Uterus (tissue), 4 donors: ENCODE data around the gene PLA2G6. TPM values are rescaled to one million over a fixed set of nuclear protein-coding genes. Genes with fewer than 3 reads are reported as not detected.

Experiments used
- DNase-seq, 2 donors: peaks; one replicate each; pipeline ENCODE4 v3.0.0-alpha.2; 2019 to 2020
- H3K27ac ChIP-seq, 2 donors: fragments of 200-600 bp; sonication (generic); 1 replicate in 1 of 2; 2 replicates in 1 of 2; pipeline ENCODE4 v1.5.1; 2016 to 2018
- H3K27me3 ChIP-seq, 2 donors: fragments of 200-600 bp; sonication (generic); one replicate each; pipeline ENCODE4 v1.5.1; 2018 to 2019; ENCODE audit warnings: control low read depth in 1 of 2
- H3K36me3 ChIP-seq, 2 donors: fragments of 200-600 bp; sonication (generic); one replicate each; pipeline ENCODE4 v1.5.1; 2019; ENCODE audit warnings: control low read depth in 1 of 2
- H3K4me1 ChIP-seq, 2 donors: fragments of 200-600 bp; sonication (generic); one replicate each; pipeline ENCODE4 v1.5.1; 2018 to 2019; ENCODE audit warnings: control low read depth in 1 of 2
- H3K4me3 ChIP-seq, 2 donors: fragments of 200-600 bp; sonication (generic); 1 replicate in 1 of 2; 2 replicates in 1 of 2; pipeline ENCODE4 v1.5.1; 2018 to 2019; ENCODE audit warnings: mild to moderate bottlenecking in 1 of 2
- H3K9me3 ChIP-seq, 2 donors: fragments of 200-600 bp; sonication (generic); one replicate each; pipeline ENCODE4 v1.5.1; 2019; ENCODE audit warnings: control low read depth in 1 of 2
- CTCF ChIP-seq, 4 experiments: fragments of 200-600 bp in 2 of 4; fragments of 450-650 bp in 2 of 4; sonication (generic) in 2 of 4; IDR thresholded peaks; one replicate each; pipeline ENCODE4 v1.5.1; 2016 to 2019; ENCODE audit warnings: antibody characterized with exemption in 4 of 4, mild to moderate bottlenecking in 2 of 4, moderate library complexity in 1 of 4
- POLR2A ChIP-seq, 2 donors: fragments of 450-650 bp; IDR thresholded peaks; one replicate each; pipeline ENCODE4 v1.6.1; 2016; ENCODE audit warnings: antibody characterized with exemption in 2 of 2, mild to moderate bottlenecking in 1 of 2, moderate library complexity in 1 of 2
- intact Hi-C: fragments of 100-400 bp; cut with DNase I; formaldehyde crosslinking; loops from one replicate; pipeline ENCODE4 v1.15.1; 2023; ENCODE audit warnings: low total_unique reads
- total RNA-seq, 4 donors: library from RNA; depleted of rRNA in 3 of 4; stranded (reverse); fragments of >200 nt in 3 of 4; gene quantifications; one replicate each; pipeline versions ENCODE4 v1.1.0 to v1.2.4, GENCODE V29; 2014 to 2023
- donor health status: DM: yes; HTN: yes; CAD: no.

Gene PLA2G6
- total RNA-seq, 4 donors from 2014 or later: 8.7 to 50.9 (median 34.5) TPM

DNA sequence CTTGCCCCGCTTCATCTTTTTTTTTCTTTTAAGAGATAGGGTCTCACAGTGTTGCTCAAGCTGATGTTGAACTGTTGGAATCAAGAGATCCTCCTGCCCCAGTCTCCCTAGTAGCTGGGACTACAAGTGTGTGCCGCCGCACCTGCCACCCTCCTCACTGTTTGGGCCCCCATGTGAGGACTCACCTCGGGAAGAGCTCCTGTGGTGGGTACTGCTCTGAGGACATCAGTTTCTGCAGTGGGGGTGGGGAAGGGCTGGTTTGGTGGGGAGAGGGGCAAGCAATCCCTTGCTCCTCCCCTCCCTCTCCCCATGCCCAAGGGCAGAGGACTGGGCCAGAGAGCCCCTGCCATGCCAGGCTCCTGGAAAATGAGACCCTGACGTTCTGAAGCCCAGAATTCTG is 96.1 kb downstream of the PLA2G6 start:
- intact Hi-C loops: no loop called here
- no peak overlapping the region for H3K27ac ChIP-seq
- no peak for DNase-seq

DNA sequence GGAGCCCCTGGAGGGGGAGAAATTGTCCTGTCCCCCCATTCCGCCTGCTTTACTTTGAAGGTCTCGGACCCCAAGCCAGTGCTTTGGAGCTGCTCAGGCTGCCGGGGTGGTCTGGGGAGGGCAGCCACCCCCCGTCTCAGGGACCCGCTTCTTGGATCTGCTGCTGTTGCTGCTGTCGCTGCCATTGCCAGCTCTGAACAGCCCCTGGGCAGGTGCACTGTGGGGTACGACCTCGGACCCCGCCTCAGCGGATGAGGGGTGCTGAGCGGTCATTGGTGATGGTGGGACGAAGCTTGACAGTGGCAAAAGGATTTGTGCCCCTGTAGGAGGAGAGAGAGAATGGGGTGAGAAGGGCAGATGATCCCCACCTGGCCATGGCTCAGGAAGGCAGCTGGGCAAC is 96.6 kb downstream of the PLA2G6 start:
- no peak for DNase-seq
- Histone ChIP-seq H3K27ac (no peak overlapping the region), H3K4me3 (no peak overlapping the region), H3K27me3 (peaks cover 11 to 19% of the 10 kb centered on the region in 2 donors), H3K36me3 (no peaks in the 10 kb centered on the region), H3K9me3 (no peaks in the 10 kb centered on the region), H3K4me1 (peaks cover 0 to 25% of the 10 kb centered on the region in 2 donors)
- intact Hi-C loops: no loop called here
- TF ChIP-seq CTCF (IDR thresholded peaks at IDR 0.05) (no peak), POLR2A (IDR thresholded peaks at IDR 0.05) (no peak)

More for the DNA sequence above, 96.1 kb downstream of the PLA2G6 start:
- Histone ChIP-seq H3K9me3 (no peaks in the 10 kb centered on the region), H3K4me3 (no peak overlapping the region), H3K4me1 (peaks cover 0 to 25% of the 10 kb centered on the region in 2 donors), H3K36me3 (no peaks in the 10 kb centered on the region), H3K27me3 (peaks cover 11 to 19% of the 10 kb centered on the region in 2 donors)
- TF ChIP-seq POLR2A (IDR thresholded peaks at IDR 0.05): no peak

GRCh38 chr22:38083931-38084631 is 97.5 kb downstream of the PLA2G6 start, which contains the start of gene SLC16A8:
SLC16A8 (minus strand) TSS chr22:38084184; CDS start chr22:38082873, 1,311 bp downstream.
- Histone ChIP-seq H3K36me3 (no peaks in the 10 kb centered on the region), H3K27ac (no peak within 1 kb of the TSS), H3K4me3 (no peak within 1 kb of the TSS), H3K27me3 (peaks cover 11 to 18% of the 10 kb centered on the region in 2 donors), H3K4me1 (peaks cover 0 to 20% of the 10 kb centered on the region in 2 donors), H3K9me3 (no peaks in the 10 kb centered on the region)
- no peak for DNase-seq
- intact Hi-C loops: no loop called here
- TF ChIP-seq POLR2A (IDR thresholded peaks at IDR 0.05): no peak
- TF ChIP-seq CTCF (IDR thresholded peaks at IDR 0.05): no peak

DNA sequence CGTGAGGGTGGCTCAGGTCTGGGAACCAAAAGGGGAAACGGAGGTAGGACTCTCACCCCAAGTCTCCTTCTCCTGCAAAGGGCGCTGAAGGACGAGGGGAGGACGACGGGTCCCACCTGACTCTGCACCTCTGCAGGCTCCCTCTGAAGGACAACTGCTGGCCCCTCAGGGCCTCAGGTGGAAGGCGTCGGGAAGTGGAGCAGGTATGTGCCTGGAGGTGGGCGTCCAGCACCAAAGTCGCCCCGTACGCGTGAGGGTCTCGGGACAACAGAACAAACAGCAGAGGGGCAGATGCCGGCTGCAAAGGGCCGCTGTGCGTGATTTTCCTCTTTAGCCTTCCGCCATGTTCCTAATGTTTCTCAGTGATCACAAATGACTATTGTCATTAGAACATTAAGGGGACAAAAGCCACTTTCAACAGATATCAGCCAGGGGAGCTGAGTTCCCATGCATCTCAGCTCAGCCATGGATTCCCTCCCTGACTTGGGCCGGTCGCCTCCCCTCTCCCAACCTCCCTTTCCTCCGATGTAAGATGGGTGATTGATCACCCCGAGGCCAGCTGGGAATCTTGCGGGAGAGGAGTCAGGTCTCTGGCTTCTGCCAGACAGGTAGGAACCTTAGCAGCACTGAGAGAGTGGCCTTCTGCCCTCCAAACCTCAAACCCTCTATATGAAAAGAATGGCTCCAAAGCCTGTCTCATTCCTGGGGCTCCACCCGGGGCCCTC is 98.5 kb downstream of the PLA2G6 start:
- peaks cover 9 to 11% of the 10 kb centered on the region in 2 donors for H3K27me3 ChIP-seq
- TF ChIP-seq CTCF (IDR thresholded peaks at IDR 0.05): no peak
- no peak for TF ChIP-seq POLR2A (IDR thresholded peaks at IDR 0.05)
- no peaks in the 10 kb centered on the region for H3K9me3 ChIP-seq
- DNase-seq: no peak
- H3K4me1 ChIP-seq: peaks cover 0 to 15% of the 10 kb centered on the region in 2 donors
- no peak overlapping the region for H3K4me3 ChIP-seq
- no peaks in the 10 kb centered on the region for H3K36me3 ChIP-seq
- intact Hi-C loops: no loop called here
- no peak overlapping the region for H3K27ac ChIP-seq

DNA sequence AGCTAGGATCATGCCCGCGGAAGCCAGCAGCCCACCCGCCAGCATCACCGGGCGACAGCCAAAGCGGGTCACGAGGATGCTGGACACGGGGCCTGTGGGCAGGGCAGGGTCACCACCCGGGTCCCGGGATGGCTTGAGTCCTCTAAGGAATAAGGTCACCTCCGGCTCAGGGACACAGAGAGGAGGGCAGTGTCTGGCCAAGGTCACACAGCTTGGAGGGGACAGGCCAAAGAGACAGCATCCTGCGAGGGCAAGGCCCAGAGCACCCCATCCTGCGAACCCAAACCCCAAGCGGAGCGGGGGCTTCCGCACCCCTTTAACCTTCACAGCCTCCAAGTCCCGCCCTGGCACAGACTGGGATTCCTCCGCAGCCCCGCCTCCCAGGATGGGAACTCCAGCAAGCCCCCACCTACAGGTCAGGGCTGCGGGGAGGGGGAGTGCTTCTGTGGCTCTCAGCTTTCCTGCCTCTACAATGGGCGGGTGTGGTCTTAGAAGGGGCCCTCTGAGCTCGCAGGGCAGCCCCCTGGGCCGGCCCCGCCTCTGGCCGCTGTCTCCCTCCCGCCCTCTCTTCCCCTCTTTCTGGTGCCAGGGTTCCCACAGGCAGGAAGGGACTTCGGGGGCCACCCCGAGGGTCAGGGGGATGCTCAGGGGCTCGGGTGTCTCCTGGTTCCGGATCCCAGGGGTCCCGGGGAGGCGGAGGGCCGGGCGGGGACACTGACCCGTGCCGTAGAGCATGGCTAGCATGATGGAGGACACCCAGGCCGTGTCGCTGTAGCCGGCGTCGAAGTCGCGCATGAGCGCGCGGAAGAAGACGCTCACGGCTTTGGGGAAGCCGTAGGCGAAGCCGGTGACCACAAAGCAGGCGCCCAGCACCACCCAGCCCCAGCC is 99.4 kb downstream of the PLA2G6 start:
- Histone ChIP-seq H3K36me3 (no peaks in the 10 kb centered on the region), H3K9me3 (no peaks in the 10 kb centered on the region), H3K4me1 (peaks cover 0 to 15% of the 10 kb centered on the region in 2 donors), H3K27me3 (peaks cover 8 to 11% of the 10 kb centered on the region in 2 donors), H3K27ac (no peak overlapping the region), H3K4me3 (no peak overlapping the region)
- DNase-seq: no peak
- TF ChIP-seq CTCF (IDR thresholded peaks at IDR 0.05) (no peak), POLR2A (IDR thresholded peaks at IDR 0.05) (no peak)
- intact Hi-C loops: no loop called here
